GM12801 (cell line): ENCODE data around the gene TBC1D10A.

Source experiments
- TF ChIP-seq, protein P1 (sequence below): IDR thresholded peaks from one replicate; pipeline ENCODE4 v1.5.1; 2011; ENCODE audit warnings: control low read depth; ENCODE audit not compliant: insufficient read length; ENCODE audit errors: extremely low read depth

The TBC1D10A gene

DNA sequence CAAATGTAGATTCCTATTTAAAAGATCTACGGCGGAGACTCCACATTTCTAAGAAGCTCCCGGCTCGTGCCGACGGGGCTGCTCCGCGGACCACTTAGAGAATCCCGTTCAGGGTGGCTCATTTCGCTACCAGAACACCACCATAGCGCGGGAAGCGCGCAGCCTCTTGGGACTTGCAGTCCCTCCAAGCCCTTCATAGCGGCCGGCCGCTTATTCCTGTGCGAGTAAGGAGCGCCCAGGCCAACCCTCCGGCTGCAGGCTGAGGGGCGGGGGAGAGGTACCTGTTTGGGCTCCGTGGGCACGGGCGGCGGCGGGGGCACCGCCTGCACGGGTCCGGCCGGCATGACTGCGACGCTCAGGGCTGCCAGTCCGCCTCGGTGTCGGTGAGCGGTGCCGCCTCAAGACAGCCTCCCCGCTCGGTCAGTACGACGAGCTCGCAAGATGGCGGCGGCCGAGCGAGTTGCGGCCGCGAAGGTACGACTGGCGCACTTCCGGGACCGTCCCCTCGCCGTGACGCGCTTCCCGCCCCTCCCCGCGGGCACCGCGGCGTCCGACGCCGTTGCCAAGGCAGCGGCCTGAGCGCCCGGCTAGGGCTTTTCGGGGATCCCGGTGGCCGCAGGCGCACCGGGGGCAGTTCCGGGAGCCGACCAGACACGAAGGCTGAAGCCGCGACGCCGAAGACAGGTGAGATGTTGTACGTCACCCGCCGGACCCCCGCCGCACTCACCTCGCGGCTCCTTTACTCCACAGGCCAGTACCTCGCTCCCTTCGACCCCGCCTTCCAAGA, 29.9 kb upstream of the TBC1D10A start, which contains the start of the genes CCDC157 and SF3A1:
Gene CCDC157, plus strand, starts transcription at position 559 of the 787 bp plus-strand sequence. CDS start 8,994 bp downstream, outside the sequence.
Gene SF3A1, minus strand, starts transcription at position 446 of the 787 bp plus-strand sequence. Its CDS starts 102 bp downstream, at position 344.
- TF ChIP-seq, protein P1, sequence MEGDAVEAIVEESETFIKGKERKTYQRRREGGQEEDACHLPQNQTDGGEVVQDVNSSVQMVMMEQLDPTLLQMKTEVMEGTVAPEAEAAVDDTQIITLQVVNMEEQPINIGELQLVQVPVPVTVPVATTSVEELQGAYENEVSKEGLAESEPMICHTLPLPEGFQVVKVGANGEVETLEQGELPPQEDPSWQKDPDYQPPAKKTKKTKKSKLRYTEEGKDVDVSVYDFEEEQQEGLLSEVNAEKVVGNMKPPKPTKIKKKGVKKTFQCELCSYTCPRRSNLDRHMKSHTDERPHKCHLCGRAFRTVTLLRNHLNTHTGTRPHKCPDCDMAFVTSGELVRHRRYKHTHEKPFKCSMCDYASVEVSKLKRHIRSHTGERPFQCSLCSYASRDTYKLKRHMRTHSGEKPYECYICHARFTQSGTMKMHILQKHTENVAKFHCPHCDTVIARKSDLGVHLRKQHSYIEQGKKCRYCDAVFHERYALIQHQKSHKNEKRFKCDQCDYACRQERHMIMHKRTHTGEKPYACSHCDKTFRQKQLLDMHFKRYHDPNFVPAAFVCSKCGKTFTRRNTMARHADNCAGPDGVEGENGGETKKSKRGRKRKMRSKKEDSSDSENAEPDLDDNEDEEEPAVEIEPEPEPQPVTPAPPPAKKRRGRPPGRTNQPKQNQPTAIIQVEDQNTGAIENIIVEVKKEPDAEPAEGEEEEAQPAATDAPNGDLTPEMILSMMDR: no peak

DNA sequence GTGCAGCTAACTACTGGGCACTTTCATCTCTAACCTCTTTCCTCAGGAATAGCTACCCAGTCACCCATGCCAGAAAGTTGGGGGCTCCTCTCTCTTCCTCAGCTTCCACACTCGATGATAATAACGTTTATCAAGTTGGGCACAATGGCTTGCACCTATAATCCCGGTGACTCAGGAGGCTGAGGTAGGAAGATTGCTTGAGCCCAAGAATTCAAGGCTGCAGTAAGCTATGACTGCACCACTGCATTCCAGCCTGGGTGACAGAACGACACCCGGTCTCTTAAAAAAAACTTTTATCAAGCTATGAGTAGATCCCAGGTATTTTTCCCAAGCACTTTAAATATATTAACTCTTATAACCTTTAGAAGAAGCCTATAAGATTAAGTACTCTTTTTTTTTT, 27.9 kb upstream of the TBC1D10A start:
- TF ChIP-seq, protein P1: no peak

DNA sequence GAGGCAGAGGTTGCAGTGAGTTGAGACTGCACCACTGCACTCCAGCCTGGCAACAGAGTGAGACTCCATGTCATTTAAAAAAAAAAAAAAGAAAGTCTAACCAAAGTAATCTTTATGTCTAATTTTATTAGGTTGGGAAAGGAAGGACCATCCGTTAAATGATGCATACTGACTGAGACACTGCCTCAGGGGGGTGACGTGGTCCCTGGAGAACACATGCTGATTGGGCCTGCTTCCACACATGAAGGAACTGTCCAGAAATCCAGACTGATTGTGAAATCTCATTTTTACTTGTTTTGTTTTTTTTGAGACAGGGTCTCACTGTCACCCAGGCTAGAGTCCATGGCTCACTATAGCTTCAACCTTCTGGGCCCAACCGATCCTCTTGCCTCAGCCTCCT, 24.5 kb upstream of the TBC1D10A start:
- TF ChIP-seq, protein P1: no peak

DNA sequence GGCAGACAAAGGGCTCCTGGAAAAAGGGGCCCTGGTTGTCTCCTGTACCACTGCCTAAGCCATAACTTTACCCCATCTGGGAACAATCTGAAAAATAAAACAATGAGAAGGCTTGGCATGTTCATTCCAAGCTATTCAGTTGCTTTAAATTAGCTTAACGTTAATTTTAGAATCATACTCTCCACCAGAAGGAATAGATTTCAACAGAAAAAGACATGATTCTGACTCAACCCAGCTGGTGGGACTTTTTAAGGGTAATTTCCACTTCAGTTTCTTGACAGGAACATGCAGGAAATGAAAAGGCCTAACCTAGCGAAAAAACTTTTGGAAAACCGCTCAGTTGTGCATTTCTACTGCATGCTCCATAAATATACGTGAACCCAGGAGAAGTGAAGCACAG, 22.1 kb upstream of the TBC1D10A start:
- TF ChIP-seq, protein P1: no peak

DNA sequence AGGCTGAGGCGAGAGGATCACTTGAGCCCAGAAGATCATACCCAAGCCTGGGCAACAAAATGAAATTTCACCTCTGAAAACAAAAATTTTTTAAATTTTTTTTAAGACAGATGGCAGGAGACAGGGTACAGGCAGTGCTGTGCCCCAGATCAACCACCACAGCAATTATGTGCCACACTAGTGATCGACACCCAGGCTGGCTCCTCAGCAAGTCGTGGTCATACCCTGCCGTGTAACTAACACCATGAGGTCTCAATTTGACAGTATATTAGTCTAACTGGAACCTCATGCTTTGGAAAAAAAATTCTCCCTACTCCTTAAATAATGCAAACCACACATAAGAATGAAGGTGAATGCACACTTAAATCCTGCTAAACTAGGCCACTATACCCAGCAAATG, 21.7 kb upstream of the TBC1D10A start:
- TF ChIP-seq, protein P1: no peak

DNA sequence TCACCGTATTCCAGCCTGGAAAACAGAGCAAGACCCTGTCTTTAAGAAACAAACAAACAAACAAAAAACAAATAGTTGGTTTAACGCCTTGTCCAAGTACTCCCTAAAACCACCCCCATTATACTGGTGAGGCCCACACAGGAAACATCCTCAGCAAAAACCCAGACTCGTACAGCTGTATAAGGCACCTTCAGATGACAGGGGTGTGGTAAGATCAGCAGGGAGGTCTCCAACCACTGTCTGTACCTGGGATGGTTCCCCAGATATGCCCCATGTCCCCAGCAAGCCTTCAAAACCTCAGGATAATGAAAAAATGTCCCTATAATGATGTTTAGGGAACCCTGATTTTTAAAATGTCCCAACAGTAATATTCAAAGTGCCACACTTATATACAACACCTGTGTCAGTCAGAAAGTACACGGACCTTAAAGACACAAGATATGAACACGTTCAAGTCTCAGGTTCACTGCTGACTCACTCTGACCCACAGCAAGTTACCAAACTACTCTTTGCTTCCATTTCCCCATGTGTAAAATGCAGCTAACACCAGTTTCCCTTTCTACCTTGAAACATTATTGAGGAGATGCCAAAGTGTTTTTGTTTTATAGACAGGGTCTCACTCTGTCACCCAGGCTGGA, 20.6 kb upstream of the TBC1D10A start:
- TF ChIP-seq, protein P1: no peak

DNA sequence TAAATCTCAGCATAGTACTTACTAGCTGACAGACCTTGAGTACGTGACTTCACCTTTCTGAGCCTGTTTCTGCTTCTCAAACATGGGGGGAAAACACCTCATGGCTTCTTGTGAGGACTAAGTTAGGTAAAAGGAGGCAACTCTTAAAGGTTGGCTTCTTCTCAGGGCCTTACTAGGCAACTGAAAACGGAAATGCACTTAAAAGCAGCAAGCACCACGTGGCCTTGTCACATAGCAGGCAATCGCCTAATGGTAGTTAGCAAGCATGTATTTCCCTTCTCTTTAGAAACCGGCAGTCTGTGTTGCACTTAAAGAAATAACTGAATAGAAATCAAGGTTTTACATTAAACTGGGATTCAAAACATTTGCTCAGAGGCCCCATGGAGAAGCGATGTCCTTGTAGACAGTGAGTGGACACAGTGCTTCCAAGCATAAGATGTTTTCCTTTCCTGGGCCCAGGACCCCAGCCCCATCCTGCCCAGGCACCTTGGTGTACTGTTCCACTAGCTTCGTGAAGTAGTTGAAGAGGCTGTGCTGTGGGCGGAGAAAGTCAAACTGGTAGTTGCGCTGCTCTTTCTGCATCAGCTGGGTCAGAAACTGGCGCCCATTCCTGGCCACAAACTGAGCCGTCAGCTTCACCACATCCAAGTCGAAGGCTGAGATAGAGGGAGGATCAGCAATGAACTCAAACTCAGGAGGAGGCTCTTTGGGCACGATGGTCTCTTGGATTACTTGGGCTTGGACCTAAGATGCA, 17.9 kb upstream of the TBC1D10A start:
- TF ChIP-seq, protein P1: no peak
